IMR-90 (cell line): ENCODE results near the gene CLCN4. TPM values are rescaled to one million over a fixed set of nuclear protein-coding genes. Genes with fewer than 3 reads are reported as not detected.

Experiments used
- ATAC-seq: fragments of 200-7000 bp; cut with Tn5 transposase; 2 replicates; pipeline ENCODE4 v1.9.1; 2020; ENCODE audit warnings: low read depth, mild to moderate bottlenecking, moderate library complexity
- BruUV-seq: library from RNA; stranded (reverse); fragments of 400-500 nt; replicated peaks from 2 replicates; lab custom pipeline; 2021; lab: Mats Ljungman, UMichigan
- CTCF ChIA-PET: fragments of 300-600 bp; formaldehyde crosslinking; extraction: SDS; loops from one replicate; lab custom pipeline; 2021; ENCODE audit warnings: antibody characterized with exemption; lab: Yijun Ruan, JAX
- POLR2A ChIA-PET: fragments of 300-600 bp; sonication (Branson Sonifier 250); formaldehyde crosslinking; loops from one replicate; lab custom pipeline; 2022; ENCODE audit warnings: antibody characterized with exemption; ENCODE audit not compliant: unreplicated experiment; lab: Charles Lee
- DNase-seq: peaks from one replicate; pipeline ENCODE4 v3.0.0; 2013
- H2AFZ ChIP-seq: replicated peaks from 2 replicates; pipeline ENCODE3; 2013; ENCODE audit warnings: low read length, mild to moderate bottlenecking; ENCODE audit not compliant: poor library complexity
- H2AK5ac ChIP-seq: 2 replicates; pipeline ENCODE4 v1.6.1; 2013; ENCODE audit warnings: low read depth, low read length, inconsistent platforms
- H2AK9ac ChIP-seq: replicated peaks from 2 replicates; pipeline ENCODE3; 2013; ENCODE audit warnings: mild to moderate bottlenecking, low read depth, low read length, moderate library complexity; ENCODE audit not compliant: poor library complexity
- H2BK120ac ChIP-seq: 2 replicates; pipeline ENCODE4 v1.6.1; 2013; ENCODE audit warnings: low read depth, low read length, inconsistent platforms
- H2BK15ac ChIP-seq: 3 replicates; pipeline ENCODE4 v1.6.1; 2013; ENCODE audit warnings: low read depth, low read length, inconsistent platforms
- H2BK20ac ChIP-seq: 2 replicates; pipeline ENCODE4 v1.6.1; 2013; ENCODE audit warnings: low read depth, mild to moderate bottlenecking, inconsistent platforms, low read length, moderate library complexity
- H2BK5ac ChIP-seq: 2 replicates; pipeline ENCODE4 v1.6.1; 2013; ENCODE audit warnings: mild to moderate bottlenecking, low read depth, low read length, inconsistent platforms; ENCODE audit not compliant: poor library complexity, severe bottlenecking
- H3K14ac ChIP-seq: replicated peaks from 2 replicates; pipeline ENCODE4 v1.6.1; 2013; ENCODE audit warnings: low read depth, low read length, inconsistent platforms
- H3K18ac ChIP-seq: 2 replicates; pipeline ENCODE4 v1.6.1; 2013; ENCODE audit warnings: low read depth, low read length, control low read depth
- H3K23ac ChIP-seq: 2 replicates; pipeline ENCODE4 v1.6.1; 2013; ENCODE audit warnings: low read depth, low read length, inconsistent platforms
- H3K27ac ChIP-seq: 2 replicates; pipeline ENCODE4 v1.5.1; 2013; ENCODE audit warnings: mild to moderate bottlenecking, control low read depth, low read length; ENCODE audit not compliant: insufficient read depth
- H3K27me3 ChIP-seq: 2 replicates; pipeline ENCODE4 v1.6.1; 2013; ENCODE audit warnings: low read length; ENCODE audit not compliant: control insufficient read depth, insufficient read depth
- H3K36me3 ChIP-seq: 2 replicates; pipeline ENCODE4 v1.6.1; 2013; ENCODE audit warnings: low read length, mixed read lengths; ENCODE audit not compliant: control insufficient read depth, insufficient read depth
- H3K4ac ChIP-seq: 2 replicates; pipeline ENCODE4 v1.6.1; 2013; ENCODE audit warnings: low read depth, low read length, inconsistent platforms
- H3K4me1 ChIP-seq: 2 replicates; pipeline ENCODE4 v1.6.1; 2013; ENCODE audit warnings: low read length, mixed read lengths; ENCODE audit not compliant: control insufficient read depth, insufficient read depth
- H3K4me2 ChIP-seq: 2 replicates; pipeline ENCODE4 v1.6.1; 2013; ENCODE audit warnings: low read depth, mild to moderate bottlenecking, control low read depth, low read length, moderate library complexity
- H3K4me3 ChIP-seq: 2 replicates; pipeline ENCODE4 v1.5.1; 2013; ENCODE audit warnings: low read depth, mild to moderate bottlenecking, control low read depth, low read length, moderate library complexity; ENCODE audit not compliant: insufficient read depth
- H3K56ac ChIP-seq: 2 replicates; pipeline ENCODE4 v1.6.1; 2013; ENCODE audit warnings: low read length, inconsistent platforms; ENCODE audit not compliant: insufficient read depth; ENCODE audit errors: extremely low read depth
- H3K79me1 ChIP-seq, 2 experiments: 2 replicates each; pipeline ENCODE4 v1.6.1; 2013; ENCODE audit warnings: low read length in 2 of 2, inconsistent platforms in 1 of 2, low read depth in 1 of 2
- H3K9ac ChIP-seq: 2 replicates; pipeline ENCODE4 v1.6.1; 2013; ENCODE audit warnings: low read depth, low read length, control low read depth
- H3K9me1 ChIP-seq: 2 replicates; pipeline ENCODE4 v1.6.1; 2013; ENCODE audit warnings: low read length, inconsistent platforms; ENCODE audit not compliant: insufficient read depth
- H3K9me3 ChIP-seq: 2 replicates; pipeline ENCODE4 v1.6.1; 2013; ENCODE audit warnings: low read length; ENCODE audit not compliant: control insufficient read depth, insufficient read depth
- H4K20me1 ChIP-seq: 2 replicates; pipeline ENCODE4 v1.6.1; 2013; ENCODE audit warnings: low read length, inconsistent platforms; ENCODE audit not compliant: insufficient read depth
- H4K5ac ChIP-seq: 2 replicates; pipeline ENCODE4 v1.6.1; 2013; ENCODE audit warnings: mild to moderate bottlenecking, low read depth, low read length, control low read depth
- H4K8ac ChIP-seq, 2 experiments: 2 replicates each; pipeline ENCODE4 v1.6.1; 2013; ENCODE audit warnings: low read depth in 2 of 2, low read length in 2 of 2, control low read depth in 1 of 2, inconsistent platforms in 1 of 2
- H4K91ac ChIP-seq: 2 replicates; pipeline ENCODE4 v1.6.1; 2013; ENCODE audit warnings: low read depth, low read length, inconsistent platforms; ENCODE audit not compliant: insufficient read depth
- RAD21 ChIP-seq: IDR thresholded peaks from 2 replicates; pipeline ENCODE4 v1.6.1; 2012; ENCODE audit warnings: low read length, improper control_type of control experiment
- WGBS, 2 experiments: methylation state at CpG; one replicate each; pipeline versions ENCODE4 v1.1.5 to v1.1.7; 2013; ENCODE audit warnings: missing lambda C conversion rate in 2 of 2; ENCODE audit not compliant: insufficient read length in 1 of 2; ENCODE audit errors: extremely low coverage in 2 of 2; 5-methylcytosine and 5-hydroxymethylcytosine counted together
- dilution Hi-C: fragments of 300-500 bp; cut with HindIII; formaldehyde crosslinking; loops from one replicate; pipeline ENCODE4 v1.14.3; 2018; ENCODE audit warnings: low sequenced_read_pairs; ENCODE audit not compliant: unreplicated experiment
- in situ Hi-C: fragments of 300-500 bp; cut with MboI; formaldehyde crosslinking; loops from 3 replicates; pipeline ENCODE4 v1.14.3; 2019; ENCODE audit warnings: low sequenced_read_pairs, inconsistent platforms, mixed read lengths
- intact Hi-C: fragments of 100-400 bp; cut with micrococcal nuclease; formaldehyde crosslinking; loops from 2 replicates; pipeline ENCODE4 v1.10.0; 2022
- polyA plus RNA-seq, 3 experiments: library from polyadenylated mRNA; depleted of rRNA; stranded (reverse); fragments of >200 nt; gene quantifications; 2 replicates each; pipeline ENCODE4 v1.2.3, GENCODE V29; 2012; ENCODE audit warnings: low replicate concordance in 1 of 3
- total RNA-seq: library from RNA; depleted of rRNA; stranded (reverse); fragments of >200 nt; gene quantifications from 2 replicates; pipeline ENCODE4 v1.2.3, GENCODE V29; 2012

Gene CLCN4
- total and polyA plus RNA-seq, 2 of the 4 experiments (the other 2 are of a cell fraction), result 2.2 to 4.5 TPM

DNA sequence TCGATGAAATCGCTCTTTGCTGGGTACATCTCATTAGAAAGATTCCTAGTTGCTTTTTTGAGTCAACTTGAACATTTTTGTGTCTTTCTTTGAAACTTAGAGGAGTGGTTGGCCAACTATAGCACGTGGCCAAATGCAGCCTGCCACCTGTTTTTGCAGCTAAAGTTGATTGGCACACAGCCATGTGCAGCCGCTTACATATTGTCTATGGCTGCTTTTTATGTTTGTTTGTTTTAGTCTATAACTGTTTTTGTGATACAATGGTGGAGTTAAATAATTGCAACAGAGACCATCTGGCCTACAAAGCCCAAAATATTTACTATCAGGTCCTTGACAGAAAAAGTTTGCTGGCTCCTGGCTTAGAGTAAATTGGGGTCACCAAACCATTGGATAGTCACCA lies 86.3 kb downstream of the CLCN4 start:
- ATAC-seq (no peak), DNase-seq (no peak)
- dilution Hi-C loops (no loop called here), intact Hi-C loops (no loop called here), in situ Hi-C loops (no loop called here)
- Histone ChIP-seq H3K23ac (no peak overlapping the region), H4K8ac (no peak overlapping the region), H2BK15ac (no peak overlapping the region), H2AK5ac (no peak overlapping the region), H3K14ac (no peak overlapping the region), H3K18ac (no peak overlapping the region), H2AFZ (no peak overlapping the region), H3K36me3 (no peaks in the 10 kb centered on the region), H2BK120ac (no peak overlapping the region), H2BK5ac (no peak overlapping the region), H3K4ac (0 out of 2 replicates have a peak overlapping the region, but pooled peaks have one; percentile 5), H3K56ac (no peak overlapping the region), H3K9me3 (no peaks in the 10 kb centered on the region), H4K5ac (no peak overlapping the region), H3K4me2 (no peak overlapping the region), H3K79me1 (no peaks in the 10 kb centered on the region), H3K4me1 (peaks cover 7% of the 10 kb centered on the region; the same call in 1 of the 2 replicates), H3K27ac (no peak overlapping the region), H2BK20ac (no peak overlapping the region), H3K4me3 (no peak overlapping the region), H3K27me3 (no peaks in the 10 kb centered on the region), H2AK9ac (no peak overlapping the region), H4K91ac (no peak overlapping the region), H3K9ac (no peak overlapping the region), H4K20me1 (no peaks in the 10 kb centered on the region), H3K9me1 (peaks cover 4% of the 10 kb centered on the region; the same call in 1 of the 2 replicates)
- TF ChIP-seq RAD21, result no peak
- POLR2A ChIA-PET, result no interaction called here
- WGBS, 2 experiments, result 29% methylated on average over 1 of the region's 4 CpGs; no CpG with 5 or more reads in 1 of the 2 experiments
- BruUV-seq, result no TSS peak
- CTCF ChIA-PET, result interaction anchor here (0.6 kb wide), 1 partner anchor 774 kb away, joined by 3 read pairs; no protein-coding TSS in a partner anchor
